Fibroblast of skin of scalp (primary cell): ENCODE results near the gene CHIC2.
"Not testable (repeated sequence)": the region's sequence is repeated elsewhere in the genome, so short reads cannot be mapped to it uniquely, and the experiment has no call there.

Experiments used
- DNase-seq: peaks from one replicate; pipeline ENCODE4 v3.0.0-alpha.2; 2013

CHIC2 gene

GRCh38 chr4:54061067-54061466, 3.3 kb downstream of the CHIC2 start:
- no peak for DNase-seq

- no peak for DNase-seq
These were observed 4.3 kb downstream of the CHIC2 start for GRCh38 chr4:54060116-54060515.

GRCh38 chr4:54058171-54058570, 6.2 kb downstream of the CHIC2 start:
- no peak for DNase-seq

- no peak for DNase-seq
These were observed 8.0 kb downstream of the CHIC2 start for GRCh38 chr4:54056360-54056759.

GRCh38 chr4:54055494-54055893, 8.9 kb downstream of the CHIC2 start:
- DNase-seq: no peak

- DNase-seq: no peak
These were observed 9.9 kb downstream of the CHIC2 start for GRCh38 chr4:54054501-54054900.

GRCh38 chr4:54053322-54053721, 11.1 kb downstream of the CHIC2 start:
- not testable (repeated sequence) for DNase-seq

GRCh38 chr4:54050214-54050904, 14.0 kb downstream of the CHIC2 start:
- DNase-seq: peak; percentile 48

- DNase-seq: not testable (repeated sequence)
These were observed 20.8 kb downstream of the CHIC2 start for GRCh38 chr4:54043630-54044029.

GRCh38 chr4:54041933-54042332, 22.5 kb downstream of the CHIC2 start:
- DNase-seq: no peak

- DNase-seq: no peak
These were observed 23.3 kb downstream of the CHIC2 start for GRCh38 chr4:54041100-54041499.

GRCh38 chr4:54038056-54038455, 26.3 kb downstream of the CHIC2 start:
- DNase-seq: no peak

GRCh38 chr4:54036184-54036583, 28.2 kb downstream of the CHIC2 start:
- no peak for DNase-seq

- no peak for DNase-seq
These were observed 31.8 kb downstream of the CHIC2 start for GRCh38 chr4:54032558-54033135.

GRCh38 chr4:54027311-54027710, 37.1 kb downstream of the CHIC2 start:
- DNase-seq: no peak

GRCh38 chr4:54025582-54025981, 38.8 kb downstream of the CHIC2 start:
- no peak for DNase-seq

- DNase-seq: not testable (repeated sequence)
These were observed 41.4 kb downstream of the CHIC2 start for GRCh38 chr4:54023019-54023418.

- no peak for DNase-seq
These were observed 46.4 kb downstream of the CHIC2 start for GRCh38 chr4:54017974-54018373.

GRCh38 chr4:54017308-54017707, 47.1 kb downstream of the CHIC2 start:
- DNase-seq: no peak

- no peak for DNase-seq
These were observed 47.9 kb downstream of the CHIC2 start for GRCh38 chr4:54016504-54016903.

GRCh38 chr4:54015423-54016030, 48.9 kb downstream of the CHIC2 start:
- no peak for DNase-seq

GRCh38 chr4:54014666-54015160, 49.7 kb downstream of the CHIC2 start:
- no peak for DNase-seq

- no peak for DNase-seq
These were observed 53.2 kb downstream of the CHIC2 start for GRCh38 chr4:54011201-54011600.

GRCh38 chr4:54006755-54007154, 57.6 kb downstream of the CHIC2 start:
- DNase-seq: no peak
